ENCODE measurements around the gene HAUS5. TPM values are rescaled to one million over a fixed set of nuclear protein-coding genes. Genes with fewer than 3 reads are reported as not detected.

HAUS5 gene
- total RNA-seq, 1 experiment from 2014 or later = 31.7 TPM

GRCh38 chr19:35582760-35583159, 29.8 kb upstream of the HAUS5 start:
- Histone ChIP-seq H3K79me2 (ENCODE audit: insufficient read depth, low read length) (no peaks in the 10 kb centered on the region), H3K9me2 (ENCODE audit: insufficient read depth) (no peaks in the 10 kb centered on the region), H3K4me1 (ENCODE audit: control insufficient read depth in 1 of 2, insufficient read depth in 2 of 2, low read length in 2 of 2) (no peaks in the 10 kb centered on the region), H3K27ac (ENCODE audit: low read depth, low read length) (no peak overlapping the region), H4K20me1 (ENCODE audit: insufficient read depth) (no peaks in the 10 kb centered on the region), H3K4me3 (replicated peaks in 1 of 2; ENCODE audit: low read depth in 1 of 2, low read length in 2 of 2) (no peak overlapping the region), H3K27me3 (ENCODE audit: insufficient read depth, low read length) (no peaks in the 10 kb centered on the region), H3K4me2 (ENCODE audit: low read length) (no peak overlapping the region), H3K36me3 (ENCODE audit: control insufficient read depth in 1 of 2, insufficient read depth in 2 of 2, low read length in 2 of 2) (no peaks in the 10 kb centered on the region), H3K9ac (ENCODE audit: low read length) (no peak overlapping the region), H2AFZ (ENCODE audit: low read depth, low read length, poor library complexity, severe bottlenecking) (no peak overlapping the region), H3K9me3 (ENCODE audit: control insufficient read depth in 1 of 2, insufficient read depth in 1 of 2, low read depth in 1 of 2, low read length in 2 of 2) (no peaks in the 10 kb centered on the region)
- no peak for DNase-seq (ENCODE audit: low read depth, low spot score)
- CTCF ChIA-PET = no interaction called here
- intact Hi-C loops (cut with micrococcal nuclease) = no loop called here
- POLR2A ChIA-PET = no interaction called here
- no TSS peak for BruUV-seq (replicated peaks)
- no peak for ATAC-seq
- TF ChIP-seq EZH2 (IDR thresholded peaks at IDR 0.05) (no peak), SP1 (IDR thresholded peaks at IDR 0.05; ENCODE audit: low read depth) (no peak), CTCF (IDR thresholded peaks at IDR 0.05 in 2 of 3, conservative IDR thresholded peaks at IDR 0.05 in 1 of 3; ENCODE audit: borderline replicate concordance in 1 of 3, insufficient read depth in 1 of 3, low read depth in 2 of 3, low read length in 2 of 3) (no peak), REST (IDR thresholded peaks at IDR 0.05; ENCODE audit: low read depth) (no peak), SRF (IDR thresholded peaks at IDR 0.05; ENCODE audit: low read depth) (no peak), ZNF274 (IDR thresholded peaks at IDR 0.05; ENCODE audit: low read depth, low read length) (no peak), RAD21 (IDR thresholded peaks at IDR 0.05; ENCODE audit: low read depth) (no peak), EGR1 (IDR thresholded peaks at IDR 0.05; ENCODE audit: low read depth) (no peak), ATF3 (IDR thresholded peaks at IDR 0.05) (no peak), POLR2A (IDR thresholded peaks at IDR 0.05; ENCODE audit: borderline replicate concordance, extremely low read depth, insufficient read depth, insufficient read length) (no peak), POLR2AphosphoS5 (IDR thresholded peaks at IDR 0.05; ENCODE audit: low read depth, low read length) (no peak)
- RAD21 ChIA-PET (ENCODE audit: low non-redundant PET in 1 of 2, low total read pairs in 2 of 2, uncharacterized antibody in 2 of 2, unreplicated experiment in 2 of 2) = no interaction called here
